Keratinocyte (primary cell): ENCODE measurements around the gene RNASE8.

Experiments used
- EZH2 ChIP-seq: IDR thresholded peaks from one replicate; pipeline ENCODE4 v1.6.1; 2012; ENCODE audit warnings: inconsistent platforms, mild to moderate bottlenecking, low read length, moderate library complexity
- TF ChIP-seq, protein P1 (sequence below), 3 experiments: IDR thresholded peaks in 1 of 3; conservative IDR thresholded peaks in 1 of 3; optimal IDR thresholded peaks in 1 of 3; 2 replicates in 2 of 3; 3 replicates in 1 of 3; pipeline versions ENCODE3 to v1.5.1; 2011; ENCODE audit warnings: low read length in 3 of 3, mild to moderate bottlenecking in 3 of 3, moderate library complexity in 2 of 3, control low read depth in 1 of 3, inconsistent platforms in 1 of 3; ENCODE audit not compliant: insufficient read depth in 2 of 3; ENCODE audit errors: extremely low read depth in 1 of 3

DNA sequence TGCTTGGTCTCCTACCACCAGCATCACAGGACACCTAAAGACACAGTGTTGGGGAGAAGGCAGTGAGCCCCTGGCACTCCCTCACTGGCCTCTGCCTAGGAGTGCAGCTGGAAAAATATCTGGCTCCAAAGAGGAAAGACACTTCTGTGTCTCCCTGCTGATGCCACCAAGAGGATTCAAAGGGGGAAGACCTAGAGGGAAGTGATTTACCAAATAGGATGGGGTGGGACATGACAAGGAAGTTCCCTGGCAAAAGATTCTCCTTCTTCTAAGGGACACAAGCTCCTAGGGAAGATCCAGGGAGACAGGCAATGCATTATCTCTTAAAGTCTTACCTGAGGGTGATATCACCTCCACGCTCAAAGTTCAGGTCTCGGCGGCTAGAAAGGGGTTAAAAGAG is 38.8 kb upstream of the RNASE8 start:
- TF ChIP-seq, protein P1, sequence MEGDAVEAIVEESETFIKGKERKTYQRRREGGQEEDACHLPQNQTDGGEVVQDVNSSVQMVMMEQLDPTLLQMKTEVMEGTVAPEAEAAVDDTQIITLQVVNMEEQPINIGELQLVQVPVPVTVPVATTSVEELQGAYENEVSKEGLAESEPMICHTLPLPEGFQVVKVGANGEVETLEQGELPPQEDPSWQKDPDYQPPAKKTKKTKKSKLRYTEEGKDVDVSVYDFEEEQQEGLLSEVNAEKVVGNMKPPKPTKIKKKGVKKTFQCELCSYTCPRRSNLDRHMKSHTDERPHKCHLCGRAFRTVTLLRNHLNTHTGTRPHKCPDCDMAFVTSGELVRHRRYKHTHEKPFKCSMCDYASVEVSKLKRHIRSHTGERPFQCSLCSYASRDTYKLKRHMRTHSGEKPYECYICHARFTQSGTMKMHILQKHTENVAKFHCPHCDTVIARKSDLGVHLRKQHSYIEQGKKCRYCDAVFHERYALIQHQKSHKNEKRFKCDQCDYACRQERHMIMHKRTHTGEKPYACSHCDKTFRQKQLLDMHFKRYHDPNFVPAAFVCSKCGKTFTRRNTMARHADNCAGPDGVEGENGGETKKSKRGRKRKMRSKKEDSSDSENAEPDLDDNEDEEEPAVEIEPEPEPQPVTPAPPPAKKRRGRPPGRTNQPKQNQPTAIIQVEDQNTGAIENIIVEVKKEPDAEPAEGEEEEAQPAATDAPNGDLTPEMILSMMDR (optimal IDR thresholded peaks at IDR 0.05 in 1 of 3, IDR thresholded peaks at IDR 0.05 in 1 of 3, conservative IDR thresholded peaks at IDR 0.05 in 1 of 3; ENCODE audit: extremely low read depth in 1 of 3, insufficient read depth in 2 of 3, low read length in 3 of 3), result no peak
- TF ChIP-seq EZH2, result no peak
